Urinary bladder (tissue), 4 donors: ENCODE data around the gene KSR2. TPM values are rescaled to one million over a fixed set of nuclear protein-coding genes. Genes with fewer than 3 reads are reported as not detected.

Experiments
- DNase-seq: peaks from one replicate; pipeline ENCODE4 v3.0.0-alpha.2; 2015; ENCODE audit errors: extremely low spot score
- H3K27ac ChIP-seq: one replicate; pipeline ENCODE4 v1.5.1; 2013; ENCODE audit warnings: low read depth, mild to moderate bottlenecking, moderate library complexity
- H3K36me3 ChIP-seq: one replicate; pipeline ENCODE4 v1.6.1; 2013; ENCODE audit warnings: mild to moderate bottlenecking, moderate library complexity; ENCODE audit not compliant: insufficient read depth
- H3K4me1 ChIP-seq: one replicate; pipeline ENCODE4 v1.6.1; 2013; ENCODE audit warnings: mild to moderate bottlenecking, moderate library complexity; ENCODE audit not compliant: insufficient read depth
- H3K4me3 ChIP-seq: one replicate; pipeline ENCODE4 v1.5.1; 2013; ENCODE audit warnings: low read depth, low read length
- WGBS: extraction: QIAGEN DNeasy Blood & Tissue Kit; methylation state at CpG from one replicate; pipeline ENCODE4 v1.1.7; 2013; 5-methylcytosine and 5-hydroxymethylcytosine counted together
- polyA plus RNA-seq: library from polyadenylated mRNA; stranded (reverse); fragments of 200-250 nt; gene quantifications from one replicate; pipeline ENCODE4 v1.2.3, GENCODE V29; 2013
- total RNA-seq: library from RNA; depleted of rRNA; stranded (reverse); fragments of >200 nt; gene quantifications from one replicate; pipeline ENCODE4 v1.2.3, GENCODE V29; 2014
- donor health status: healthy with polysubstance abuse.
- donor health status: healthy.

The KSR2 gene
- total and polyA plus RNA-seq, 2 donors: 0.05 to 0.32 TPM

DNA sequence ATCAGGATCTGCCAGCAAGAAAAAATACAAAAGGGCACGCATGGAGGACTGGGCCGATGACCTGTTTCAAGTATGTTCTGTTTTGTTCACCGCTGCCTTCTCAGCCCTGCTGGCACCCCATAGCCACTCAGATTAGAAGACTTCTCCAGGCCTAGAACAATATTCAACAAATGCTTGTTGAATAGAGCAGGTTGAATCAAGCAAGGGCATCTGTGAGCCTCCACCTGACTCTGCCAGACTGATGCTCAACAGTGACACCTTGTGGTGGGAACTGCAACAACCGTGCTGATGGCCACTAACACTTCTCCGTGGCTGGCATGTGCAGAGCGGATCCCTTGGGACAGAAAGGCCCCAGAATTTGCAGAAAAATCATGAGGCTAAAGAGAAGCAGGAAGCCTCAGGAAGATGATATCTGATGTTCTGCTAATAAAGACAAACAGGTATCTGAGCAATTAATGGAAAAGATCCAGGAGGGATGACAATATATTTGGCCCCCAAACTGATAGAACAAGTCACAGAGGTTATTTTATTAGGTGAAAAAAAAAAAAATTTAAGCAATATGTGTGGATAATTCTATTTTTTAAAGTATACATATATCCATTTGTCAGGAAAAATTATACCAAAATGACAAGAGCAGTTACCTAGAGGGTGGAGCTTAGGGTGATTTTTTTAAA, 114.3 kb downstream of the KSR2 start:
- no peaks in the 10 kb centered on the region for H3K36me3 ChIP-seq
- H3K27ac ChIP-seq: peak overlapping the region; percentile 68
- no peak overlapping the region for H3K4me3 ChIP-seq
- 44% methylated on average over 6 of the region's 6 CpGs for WGBS
- DNase-seq: no peak
- no peaks in the 10 kb centered on the region for H3K4me1 ChIP-seq

DNA sequence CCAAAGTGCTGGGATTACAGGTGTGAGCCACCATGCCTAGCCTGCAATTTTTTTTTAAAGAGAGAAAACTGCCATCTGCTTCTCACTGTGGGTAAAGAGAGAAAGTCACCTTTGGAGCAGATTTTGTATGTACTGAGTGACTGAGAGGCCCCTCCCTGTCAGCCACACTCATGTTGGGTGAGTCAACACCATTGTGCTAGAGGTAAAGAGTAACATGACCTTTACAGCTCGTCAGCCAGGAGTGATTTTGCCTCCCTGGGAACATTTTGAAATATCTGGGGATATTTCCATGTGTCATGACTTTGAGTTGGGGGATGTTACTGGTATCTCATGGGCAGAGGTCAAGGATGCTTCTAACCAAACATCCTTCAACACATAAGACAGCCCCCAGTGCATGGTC, 115.2 kb downstream of the KSR2 start:
- DNase-seq: no peak
- Histone ChIP-seq H3K4me1 (no peaks in the 10 kb centered on the region), H3K36me3 (no peaks in the 10 kb centered on the region), H3K4me3 (no peak overlapping the region), H3K27ac (no peak overlapping the region)
- WGBS: 57% methylated on average over 1 of the region's 1 CpG

- no peak overlapping the region for H3K27ac ChIP-seq
- DNase-seq: no peak
- H3K4me1 ChIP-seq: no peaks in the 10 kb centered on the region
- H3K36me3 ChIP-seq: no peaks in the 10 kb centered on the region
- 5% methylated on average over 2 of the region's 2 CpGs for WGBS
- H3K4me3 ChIP-seq: no peak overlapping the region
Observed at GRCh38 chr12:117850048-117850447, 118.7 kb downstream of the KSR2 start.

DNA sequence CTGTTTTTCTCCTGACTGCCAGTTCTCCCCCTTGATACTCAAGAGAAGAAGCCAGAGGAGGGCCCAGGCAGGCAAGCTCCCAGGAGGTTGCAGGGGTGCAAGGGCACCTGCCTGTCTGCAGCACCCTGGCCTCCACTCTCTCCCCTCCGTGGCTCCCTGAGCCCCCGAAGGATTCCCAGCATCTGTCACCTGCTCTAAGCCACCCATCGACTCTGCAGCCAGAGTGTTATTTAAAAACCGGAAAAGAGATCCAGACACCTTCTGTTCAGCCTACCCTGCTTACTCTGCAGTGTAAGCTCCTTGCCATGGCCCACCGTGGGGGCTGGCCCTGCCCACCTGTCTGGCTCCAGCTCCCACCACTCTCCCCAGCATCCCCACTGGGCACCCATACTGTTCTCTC, 121.4 kb downstream of the KSR2 start:
- H3K4me1 ChIP-seq: no peaks in the 10 kb centered on the region
- no peak overlapping the region for H3K27ac ChIP-seq
- DNase-seq: no peak
- H3K4me3 ChIP-seq: no peak overlapping the region
- H3K36me3 ChIP-seq: no peaks in the 10 kb centered on the region
- WGBS: 41% methylated on average over 5 of the region's 5 CpGs

DNA sequence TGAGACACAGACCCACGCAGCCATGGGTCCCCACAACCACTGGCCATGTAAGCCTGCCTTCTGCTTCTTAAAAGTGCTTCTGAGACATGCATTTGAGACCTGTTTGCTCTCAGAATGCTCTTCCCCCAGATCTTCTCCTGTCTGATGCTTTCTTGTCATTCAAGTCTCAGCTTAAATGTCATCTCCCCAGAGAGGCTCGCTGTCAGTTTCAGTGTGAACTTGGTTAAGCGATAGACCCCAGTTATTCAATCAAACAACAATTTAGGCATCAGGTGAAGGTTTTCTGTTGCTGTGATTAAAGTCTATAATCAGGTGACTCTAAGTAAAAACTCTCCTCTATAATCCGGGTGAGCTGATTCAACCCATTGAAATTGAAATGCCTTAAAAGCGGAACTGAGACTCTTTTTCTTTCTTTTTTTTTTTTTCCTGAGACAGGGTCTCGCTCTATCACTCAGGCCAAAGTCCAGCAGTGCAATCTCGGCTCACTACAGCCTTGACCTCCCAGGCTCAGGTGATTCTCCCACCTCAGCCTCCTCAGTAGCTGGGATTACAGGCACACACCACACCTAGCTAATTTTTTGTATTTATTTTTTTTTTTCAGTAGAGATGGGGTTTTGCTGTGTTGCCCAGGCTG, 123.4 kb downstream of the KSR2 start:
- Histone ChIP-seq H3K36me3 (no peaks in the 10 kb centered on the region), H3K27ac (no peak overlapping the region), H3K4me1 (no peaks in the 10 kb centered on the region), H3K4me3 (no peak overlapping the region)
- no peak for DNase-seq
- WGBS: 74% methylated on average over 7 of the region's 7 CpGs

DNA sequence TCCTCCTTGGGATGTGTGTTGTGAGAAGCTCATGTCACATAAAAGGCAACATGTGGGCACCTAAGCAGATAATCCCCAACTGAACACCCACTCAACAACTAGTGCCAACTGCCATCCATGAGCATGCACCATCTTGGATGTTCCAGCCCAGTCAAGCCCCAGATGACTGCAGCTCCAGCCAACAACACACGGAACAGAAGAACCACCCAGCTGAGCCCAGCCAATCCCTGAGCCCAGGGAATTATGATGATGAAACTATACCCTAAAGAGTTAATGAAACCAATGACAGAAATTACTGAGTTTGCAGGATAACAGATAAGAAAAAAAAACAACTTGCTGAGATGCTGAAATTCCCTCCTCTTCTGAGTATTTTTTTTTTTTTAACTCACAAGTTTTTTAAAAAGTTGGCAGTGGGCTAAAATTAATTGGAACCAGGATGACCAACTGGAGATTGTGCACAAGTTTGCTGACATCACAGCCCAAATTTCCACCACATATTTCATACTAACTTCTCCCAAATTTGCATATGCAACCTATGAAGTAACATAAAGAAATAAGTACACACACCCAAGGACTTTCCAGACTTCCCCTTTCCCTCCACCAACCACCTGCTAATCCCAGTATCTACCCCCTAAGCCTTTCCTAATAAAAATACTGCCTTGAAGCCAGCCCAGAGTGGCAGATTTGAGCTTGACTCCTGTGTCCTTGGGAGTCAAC, 124.5 kb downstream of the KSR2 start:
- Histone ChIP-seq H3K27ac (no peak overlapping the region), H3K4me1 (no peaks in the 10 kb centered on the region), H3K36me3 (no peaks in the 10 kb centered on the region), H3K4me3 (no peak overlapping the region)
- no peak for DNase-seq
- 85% methylated on average over 1 of the region's 1 CpG for WGBS

DNA sequence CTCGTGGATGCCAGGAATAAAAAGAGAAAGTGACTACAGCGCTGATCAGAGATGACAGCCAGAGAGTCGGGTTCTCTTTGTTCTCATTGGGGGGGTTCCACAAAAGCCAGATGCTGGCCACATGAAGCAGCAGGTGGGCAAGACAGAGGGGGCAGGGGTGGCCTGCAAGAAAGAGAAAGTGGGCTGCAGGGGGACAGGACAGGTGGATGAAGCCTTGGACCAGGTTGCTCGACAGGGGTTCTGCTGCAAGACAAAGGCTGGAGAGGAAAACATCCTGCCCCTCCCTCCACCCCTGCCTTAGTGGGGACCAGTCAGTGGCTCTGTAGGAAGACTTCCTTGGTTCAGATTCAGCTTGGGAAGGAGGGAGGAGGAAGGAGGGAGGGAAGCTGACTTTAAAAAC, 126.2 kb downstream of the KSR2 start:
- DNase-seq: no peak

GRCh38 chr12:117842220-117842619, 126.6 kb downstream of the KSR2 start:
- no peak overlapping the region for H3K4me3 ChIP-seq
- no peak for DNase-seq
- H3K4me1 ChIP-seq: no peaks in the 10 kb centered on the region
- H3K36me3 ChIP-seq: no peaks in the 10 kb centered on the region
- no peak overlapping the region for H3K27ac ChIP-seq
- 88% methylated on average over 2 of the region's 2 CpGs for WGBS

More for the DNA sequence above, 126.2 kb downstream of the KSR2 start:
- H3K4me3 ChIP-seq: no peak overlapping the region
- no peaks in the 10 kb centered on the region for H3K36me3 ChIP-seq
- no peaks in the 10 kb centered on the region for H3K4me1 ChIP-seq
- H3K27ac ChIP-seq: no peak overlapping the region
- WGBS: 58% methylated on average over 4 of the region's 4 CpGs

DNA sequence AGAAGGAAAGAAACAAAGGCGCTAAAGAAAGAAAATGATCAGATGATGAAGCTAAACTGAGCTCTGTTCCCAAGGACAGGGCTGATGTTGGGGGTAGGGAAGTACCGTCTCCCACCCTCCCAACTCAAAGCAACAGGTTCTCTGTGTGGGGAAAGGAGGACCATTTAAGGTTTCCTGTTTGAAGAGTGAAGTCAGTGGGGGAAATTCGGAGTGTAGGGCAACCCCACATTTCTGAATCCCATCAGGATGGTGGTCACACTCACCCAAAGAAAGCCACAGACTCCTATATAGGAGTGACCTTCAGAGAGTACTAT, 131.1 kb downstream of the KSR2 start:
- 62% methylated on average over 3 of the region's 3 CpGs for WGBS
- Histone ChIP-seq H3K36me3 (no peaks in the 10 kb centered on the region), H3K27ac (no peak overlapping the region), H3K4me1 (no peaks in the 10 kb centered on the region), H3K4me3 (no peak overlapping the region)
- no peak for DNase-seq

- 7% methylated on average over 22 of the region's 22 CpGs for WGBS
- Histone ChIP-seq H3K27ac (no peak overlapping the region), H3K36me3 (no peaks in the 10 kb centered on the region), H3K4me3 (no peak overlapping the region), H3K4me1 (no peaks in the 10 kb centered on the region)
- DNase-seq: peak; percentile 59
Observed at GRCh38 chr12:117836999-117837736, 131.6 kb downstream of the KSR2 start.

DNA sequence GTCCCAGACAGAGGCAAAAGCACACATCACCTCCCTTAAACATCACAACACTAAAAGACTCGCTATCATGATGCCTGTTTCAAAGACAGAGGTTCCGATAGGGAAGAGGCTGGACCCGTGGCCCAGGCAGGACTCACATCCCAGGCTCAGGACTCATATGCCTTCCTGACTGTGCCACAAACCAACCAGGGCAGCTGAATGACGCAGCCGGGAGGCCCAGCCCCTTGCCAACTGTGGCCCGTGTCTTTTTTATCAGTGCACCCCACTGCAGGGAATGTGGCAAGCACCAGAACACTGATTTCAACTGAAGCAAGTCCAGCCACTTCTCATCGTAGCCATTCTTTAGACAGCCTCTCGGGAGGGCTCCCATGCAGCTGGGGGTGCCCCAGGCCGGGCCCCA, 132.3 kb downstream of the KSR2 start:
- Histone ChIP-seq H3K36me3 (no peaks in the 10 kb centered on the region), H3K4me1 (no peaks in the 10 kb centered on the region), H3K27ac (no peak overlapping the region), H3K4me3 (no peak overlapping the region)
- DNase-seq: no peak
- 76% methylated on average over 9 of the region's 9 CpGs for WGBS

DNA sequence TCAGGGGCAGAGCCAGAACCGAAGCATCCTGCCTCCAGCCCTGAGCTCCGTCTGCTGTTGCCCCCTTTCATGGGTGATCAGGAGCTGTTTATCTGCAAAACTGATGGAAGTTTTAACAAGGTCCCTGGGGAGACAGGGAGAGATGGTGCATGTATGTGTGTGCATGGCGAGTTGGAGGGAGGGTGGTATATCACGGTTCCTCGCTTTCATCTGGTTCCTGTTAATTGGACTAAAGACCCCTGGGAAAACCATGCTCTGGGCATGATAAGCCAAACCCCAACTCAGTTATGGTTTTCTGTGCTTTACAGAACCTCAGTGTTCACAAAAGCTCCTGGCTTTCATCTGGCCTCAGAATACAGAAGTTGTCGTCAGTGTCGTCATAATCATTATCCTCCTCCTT, 133.6 kb downstream of the KSR2 start:
- H3K36me3 ChIP-seq: no peaks in the 10 kb centered on the region
- peak; percentile 37 for DNase-seq
- no peak overlapping the region for H3K4me3 ChIP-seq
- WGBS: 67% methylated on average over 7 of the region's 7 CpGs
- no peak overlapping the region for H3K27ac ChIP-seq
- H3K4me1 ChIP-seq: no peaks in the 10 kb centered on the region

DNA sequence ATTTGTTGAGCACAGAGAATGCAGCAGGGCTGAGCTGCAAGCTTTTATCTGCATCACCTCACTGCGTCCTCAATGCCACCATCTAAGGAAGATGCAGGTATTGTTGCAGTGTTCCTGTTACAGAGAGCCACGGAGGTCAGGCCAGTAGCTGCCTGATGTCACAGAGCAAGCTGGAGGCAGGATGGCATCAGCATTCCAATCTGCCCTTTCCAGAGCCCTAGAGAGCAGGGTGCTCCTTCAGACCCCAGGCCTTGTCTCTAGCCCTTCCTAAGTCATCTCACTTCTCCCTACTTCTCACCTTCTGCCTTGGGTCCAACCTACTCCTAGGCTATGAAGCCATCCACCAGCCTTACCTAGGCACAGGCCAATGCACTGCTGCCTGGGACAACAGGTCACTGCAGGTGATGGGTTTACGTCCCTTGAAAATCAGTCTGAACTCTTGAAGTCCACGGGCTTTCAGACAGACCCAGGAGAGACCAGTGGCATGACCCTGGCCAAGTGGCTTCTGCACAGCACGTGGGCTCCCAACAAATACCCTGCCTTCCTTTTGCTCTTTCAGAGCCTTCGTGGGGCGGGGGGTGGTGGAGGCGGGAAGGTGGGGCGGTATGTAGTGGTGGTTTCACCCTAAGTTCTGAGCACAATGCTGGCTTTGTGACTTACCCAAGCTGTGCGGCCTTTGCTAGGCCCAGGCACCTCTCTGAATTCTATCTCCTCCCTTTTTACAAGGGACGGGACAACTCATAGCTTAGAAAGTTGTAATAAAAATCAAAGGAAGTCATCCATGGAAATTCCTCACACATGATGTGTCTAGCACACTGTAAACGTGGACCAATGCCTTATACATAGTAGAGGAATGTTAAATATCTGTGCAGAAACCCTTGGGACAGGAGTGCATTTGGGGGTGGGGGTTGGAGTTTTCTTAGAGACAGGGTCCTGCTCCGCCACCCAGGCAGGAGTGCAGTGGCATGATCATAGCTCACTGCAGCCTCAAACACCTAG, 136.0 kb downstream of the KSR2 start:
- H3K27ac ChIP-seq: no peak overlapping the region
- H3K4me1 ChIP-seq: no peaks in the 10 kb centered on the region
- H3K4me3 ChIP-seq: no peak overlapping the region
- H3K36me3 ChIP-seq: no peaks in the 10 kb centered on the region
- WGBS: 73% methylated on average over 13 of the region's 13 CpGs
- no peak for DNase-seq
